Stimulated activated CD8-positive, alpha-beta memory T cell treated with anti-CD3 and anti-CD28 coated beads, Interleukin-12 subunit alpha, Interleukin-12 subunit beta, amount 100 ng/mL, for 24 hours (primary cell): ENCODE data around the gene PRKN.

Experiments
- DNase-seq: peaks from one replicate; pipeline ENCODE4 v3.0.0-alpha.2; 2020; ENCODE audit errors: extremely low read depth

Gene PRKN

GRCh38 chr6:161732594-161732993, 995.0 kb downstream of the PRKN start:
- no peak for DNase-seq

- no peak for DNase-seq
Observed at GRCh38 chr6:161727083-161727833, 1000.3 kb downstream of the PRKN start.

GRCh38 chr6:161722394-161722793, 1005.2 kb downstream of the PRKN start:
- DNase-seq: no peak

GRCh38 chr6:161721511-161721910, 1006.1 kb downstream of the PRKN start:
- no peak for DNase-seq

GRCh38 chr6:161716176-161716575, 1011.4 kb downstream of the PRKN start:
- no peak for DNase-seq

GRCh38 chr6:161711938-161712337, 1015.6 kb downstream of the PRKN start:
- no peak for DNase-seq

GRCh38 chr6:161711515-161711914, 1016.1 kb downstream of the PRKN start:
- no peak for DNase-seq

- no peak for DNase-seq
Observed at GRCh38 chr6:161710698-161711097, 1016.9 kb downstream of the PRKN start.

GRCh38 chr6:161701056-161701455, 1026.5 kb downstream of the PRKN start:
- no peak for DNase-seq

GRCh38 chr6:161696801-161697200, 1030.8 kb downstream of the PRKN start:
- DNase-seq: no peak

GRCh38 chr6:161694995-161695394, 1032.6 kb downstream of the PRKN start:
- DNase-seq: no peak

GRCh38 chr6:161686655-161687054, 1040.9 kb downstream of the PRKN start:
- no peak for DNase-seq

- DNase-seq: no peak
Observed at GRCh38 chr6:161684731-161685475, 1042.7 kb downstream of the PRKN start.

GRCh38 chr6:161683400-161683799, 1044.2 kb downstream of the PRKN start:
- no peak for DNase-seq

GRCh38 chr6:161682982-161683381, 1044.6 kb downstream of the PRKN start:
- DNase-seq: no peak

GRCh38 chr6:161679980-161680538, 1047.5 kb downstream of the PRKN start:
- no peak for DNase-seq

- DNase-seq: no peak
Observed at GRCh38 chr6:161677188-161677587, 1050.4 kb downstream of the PRKN start.

GRCh38 chr6:161676586-161676985, 1051.0 kb downstream of the PRKN start:
- DNase-seq: no peak

- no peak for DNase-seq
Observed at GRCh38 chr6:161674930-161675682, 1052.5 kb downstream of the PRKN start.

- DNase-seq: no peak
Observed at GRCh38 chr6:161673026-161673425, 1054.5 kb downstream of the PRKN start.

GRCh38 chr6:161671117-161671516, 1056.4 kb downstream of the PRKN start:
- no peak for DNase-seq

GRCh38 chr6:161668665-161669064, 1058.9 kb downstream of the PRKN start:
- no peak for DNase-seq
